ENCODE data around the gene CDH22.

CDH22 gene

DNA sequence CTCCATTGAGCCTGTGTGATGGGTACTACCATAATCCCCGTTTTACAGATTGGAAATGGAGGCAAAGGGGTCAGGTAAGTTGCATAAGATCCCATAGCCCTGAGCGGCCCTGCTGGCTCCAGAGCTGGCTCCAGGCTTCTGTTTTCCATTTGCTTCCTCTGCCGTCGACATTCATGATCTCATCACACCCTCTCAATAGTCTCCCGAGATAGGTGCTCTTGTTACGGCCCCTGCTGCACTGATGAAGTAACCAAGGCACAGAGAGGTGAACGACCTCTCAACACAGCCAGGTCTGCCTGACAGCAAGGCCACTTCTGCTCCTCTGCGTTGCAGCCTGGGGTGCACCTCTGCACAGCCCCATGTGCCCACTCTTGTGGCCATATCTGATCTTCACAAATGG is 16.9 kb downstream of the CDH22 start:
- DNase-seq (ENCODE audit: low read depth), result no peak
- TF ChIP-seq CTCF (IDR thresholded peaks at IDR 0.05; ENCODE audit: control insufficient read depth, insufficient read depth, low read depth, low read length, missing control alignments), result no peak
- no peak overlapping the region for H3K4me3 ChIP-seq (ENCODE audit: control insufficient read depth, low read depth, low read length)

DNA sequence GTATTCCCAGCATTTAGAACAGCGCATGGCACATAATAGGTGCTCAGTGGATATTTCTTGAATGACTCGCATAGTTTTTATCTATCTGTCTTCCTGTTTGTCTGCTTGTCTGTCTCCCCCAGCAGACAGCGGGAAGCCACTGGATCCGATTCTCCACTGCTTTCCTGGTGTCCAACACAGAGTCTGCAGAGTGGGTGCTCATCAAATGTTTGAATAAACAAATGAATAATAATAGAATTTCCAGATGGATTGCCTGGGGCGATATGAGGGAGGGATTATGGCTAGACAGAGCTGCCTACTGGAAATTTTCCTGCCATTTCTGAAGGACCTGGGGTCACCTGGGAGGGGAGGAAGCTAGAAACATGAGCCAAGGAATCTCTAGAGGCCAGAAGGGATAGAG is 18.9 kb downstream of the CDH22 start:
- H3K4me3 ChIP-seq (ENCODE audit: control insufficient read depth, low read depth, low read length), result no peak overlapping the region
- TF ChIP-seq CTCF (IDR thresholded peaks at IDR 0.05; ENCODE audit: control insufficient read depth, insufficient read depth, low read depth, low read length, missing control alignments), result no peak
- DNase-seq (ENCODE audit: low read depth), result no peak

GRCh38 chr20:46286977-46287376 is 21.3 kb downstream of the CDH22 start:
- TF ChIP-seq CTCF (IDR thresholded peaks at IDR 0.05; ENCODE audit: control insufficient read depth, insufficient read depth, low read depth, low read length, missing control alignments), result no peak
- DNase-seq (ENCODE audit: low read depth), result no peak
- no peak overlapping the region for H3K4me3 ChIP-seq (ENCODE audit: control insufficient read depth, low read depth, low read length)

- no peak overlapping the region for H3K4me3 ChIP-seq (ENCODE audit: control insufficient read depth, low read depth, low read length)
- no peak for DNase-seq (ENCODE audit: low read depth)
- no peak for TF ChIP-seq CTCF (IDR thresholded peaks at IDR 0.05; ENCODE audit: control insufficient read depth, insufficient read depth, low read depth, low read length, missing control alignments)
These were observed 21.9 kb downstream of the CDH22 start for GRCh38 chr20:46286382-46286781.

GRCh38 chr20:46285740-46286139 is 22.6 kb downstream of the CDH22 start:
- DNase-seq (ENCODE audit: low read depth), result no peak
- no peak for TF ChIP-seq CTCF (IDR thresholded peaks at IDR 0.05; ENCODE audit: control insufficient read depth, insufficient read depth, low read depth, low read length, missing control alignments)
- no peak overlapping the region for H3K4me3 ChIP-seq (ENCODE audit: control insufficient read depth, low read depth, low read length)

DNA sequence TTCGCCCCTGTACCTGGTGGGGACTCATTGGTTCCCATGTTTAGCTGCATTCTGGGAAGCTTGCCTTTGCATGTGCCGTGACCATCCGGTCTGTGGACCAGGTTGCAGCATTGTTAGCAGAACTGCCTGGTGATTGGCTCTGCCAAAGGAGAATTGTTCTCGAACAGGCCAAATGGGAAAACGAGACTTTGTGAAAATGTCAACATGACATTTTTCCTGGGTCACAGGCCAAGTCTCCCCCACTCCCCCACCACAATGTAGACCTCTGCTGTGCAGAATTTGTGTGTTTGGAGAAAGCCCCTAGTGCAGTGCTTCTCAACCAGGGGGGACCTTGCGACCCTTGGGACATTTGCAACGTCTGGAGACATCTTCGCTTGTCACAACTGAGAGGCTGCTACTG is 23.2 kb downstream of the CDH22 start:
- TF ChIP-seq CTCF (IDR thresholded peaks at IDR 0.05; ENCODE audit: control insufficient read depth, insufficient read depth, low read depth, low read length, missing control alignments), result no peak
- no peak for DNase-seq (ENCODE audit: low read depth)

DNA sequence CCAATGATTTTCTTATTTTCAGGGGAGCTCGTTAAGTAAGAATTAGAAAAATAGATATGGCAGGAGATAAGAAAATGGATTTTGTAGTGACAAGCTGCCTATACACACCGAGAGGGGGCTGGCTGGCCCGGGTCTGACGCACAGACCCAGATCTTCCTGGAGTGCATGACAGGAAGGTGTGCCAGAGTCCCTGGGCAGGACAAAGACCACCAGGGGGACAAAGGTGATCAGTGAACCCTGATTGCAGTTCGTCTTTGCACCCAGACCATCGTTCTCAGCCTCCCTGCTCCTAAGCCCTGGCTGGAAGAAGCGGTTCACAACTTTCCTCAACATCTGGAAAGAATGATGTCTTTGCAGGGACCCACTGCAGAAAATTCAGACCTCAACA is 24.3 kb downstream of the CDH22 start:
- no peak for DNase-seq (ENCODE audit: low read depth)
- no peak for TF ChIP-seq CTCF (IDR thresholded peaks at IDR 0.05; ENCODE audit: control insufficient read depth, insufficient read depth, low read depth, low read length, missing control alignments)
- H3K4me3 ChIP-seq (ENCODE audit: control insufficient read depth, low read depth, low read length), result no peak overlapping the region

More for the DNA sequence above, 23.2 kb downstream of the CDH22 start:
- no peak overlapping the region for H3K4me3 ChIP-seq (ENCODE audit: control insufficient read depth, low read depth, low read length)
